Keratinocyte (primary cell): ENCODE results near the gene SIGLEC9.

Source experiments
- CTCF ChIP-seq, 3 experiments: IDR thresholded peaks in 1 of 3; conservative IDR thresholded peaks in 1 of 3; optimal IDR thresholded peaks in 1 of 3; 2 replicates in 2 of 3; 3 replicates in 1 of 3; pipeline versions ENCODE3 to v1.5.1; 2011; ENCODE audit warnings: low read length in 3 of 3, mild to moderate bottlenecking in 3 of 3, moderate library complexity in 2 of 3, control low read depth in 1 of 3, inconsistent platforms in 1 of 3; ENCODE audit not compliant: insufficient read depth in 2 of 3; ENCODE audit errors: extremely low read depth in 1 of 3
- EZH2 ChIP-seq: IDR thresholded peaks from one replicate; pipeline ENCODE4 v1.6.1; 2012; ENCODE audit warnings: inconsistent platforms, mild to moderate bottlenecking, low read length, moderate library complexity

DNA sequence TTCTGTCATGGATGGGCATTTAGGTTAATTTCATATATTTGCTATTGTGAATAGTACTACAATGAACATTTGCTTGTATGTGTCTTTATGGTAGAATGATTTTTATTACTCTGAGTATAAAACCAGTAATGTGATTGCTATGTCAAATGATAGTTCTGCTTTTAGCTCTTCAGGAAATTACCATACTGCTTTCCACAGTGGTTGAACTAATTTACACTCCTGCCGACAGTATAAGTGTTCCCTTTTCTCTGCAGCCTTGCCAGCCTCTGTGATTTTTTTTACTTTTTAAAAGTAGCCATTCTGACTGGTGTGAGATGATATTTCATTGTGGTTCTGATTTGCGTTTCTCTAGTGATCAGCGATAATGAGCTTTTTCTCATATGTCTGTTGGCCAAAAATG, 23.9 kb downstream of the SIGLEC9 start:
- TF ChIP-seq CTCF (optimal IDR thresholded peaks at IDR 0.05 in 1 of 3, IDR thresholded peaks at IDR 0.05 in 1 of 3, conservative IDR thresholded peaks at IDR 0.05 in 1 of 3; ENCODE audit: extremely low read depth in 1 of 3, insufficient read depth in 2 of 3, low read length in 3 of 3) (no peak), EZH2 (no peak)
